H9 (cell line): Measurements from ENCODE around the gene ROR1. TPM values are rescaled to one million over a fixed set of nuclear protein-coding genes. Genes with fewer than 3 reads are reported as not detected.

Experiments
- DNase-seq: peaks from one replicate; pipeline ENCODE4 v3.0.0-alpha.2; 2017
- H2AFZ ChIP-seq: one replicate; pipeline ENCODE4 v1.6.1; 2013; ENCODE audit warnings: mild to moderate bottlenecking, low read length, control low read depth, moderate library complexity
- H2AK5ac ChIP-seq: 2 replicates; pipeline ENCODE4 v1.6.1; 2013; ENCODE audit warnings: low read length, control low read depth, mixed read lengths; ENCODE audit not compliant: insufficient read length
- H2BK120ac ChIP-seq: one replicate; pipeline ENCODE4 v1.6.1; 2013; ENCODE audit warnings: low read depth, mild to moderate bottlenecking, low read length, control low read depth, inconsistent platforms; ENCODE audit not compliant: poor library complexity, severe bottlenecking
- H2BK12ac ChIP-seq: 2 replicates; pipeline ENCODE4 v1.6.1; 2013; ENCODE audit warnings: low read length, control low read depth, mixed read lengths, low read depth; ENCODE audit not compliant: insufficient read length
- H2BK15ac ChIP-seq: 2 replicates; pipeline ENCODE4 v1.6.1; 2013; ENCODE audit warnings: low read depth, low read length, control low read depth
- H2BK20ac ChIP-seq: one replicate; pipeline ENCODE4 v1.6.1; 2013; ENCODE audit warnings: low read depth, mild to moderate bottlenecking, low read length, control low read depth, inconsistent platforms; ENCODE audit not compliant: poor library complexity, severe bottlenecking
- H2BK5ac ChIP-seq: 2 replicates; pipeline ENCODE4 v1.6.1; 2013; ENCODE audit warnings: low read length, control low read depth, mixed read lengths; ENCODE audit not compliant: insufficient read length
- H3K14ac ChIP-seq: 2 replicates; pipeline ENCODE4 v1.6.1; 2013; ENCODE audit warnings: low read length, control low read depth; ENCODE audit not compliant: insufficient read depth
- H3K18ac ChIP-seq: 2 replicates; pipeline ENCODE4 v1.6.1; 2013; ENCODE audit warnings: low read depth, mild to moderate bottlenecking, mixed read lengths, low read length, control low read depth; ENCODE audit not compliant: insufficient read length
- H3K23ac ChIP-seq: 2 replicates; pipeline ENCODE4 v1.6.1; 2013; ENCODE audit warnings: low read length, control low read depth, mixed read lengths, low read depth; ENCODE audit not compliant: insufficient read length
- H3K23me2 ChIP-seq: 2 replicates; pipeline ENCODE4 v1.6.1; 2013; ENCODE audit warnings: low read depth, mild to moderate bottlenecking, mixed read lengths, low read length, control low read depth; ENCODE audit not compliant: insufficient read length, poor library complexity, severe bottlenecking
- H3K27ac ChIP-seq: 2 replicates; pipeline ENCODE4 v1.5.1; 2013; ENCODE audit warnings: low read length, control low read depth, mixed read lengths, low read depth; ENCODE audit not compliant: insufficient read length
- H3K27me3 ChIP-seq: 2 replicates; pipeline ENCODE4 v1.6.1; 2013; ENCODE audit warnings: low read length, control low read depth, inconsistent platforms; ENCODE audit not compliant: insufficient read depth
- H3K4ac ChIP-seq: 2 replicates; pipeline ENCODE4 v1.6.1; 2013; ENCODE audit warnings: low read depth, mild to moderate bottlenecking, control low read depth, inconsistent platforms, low read length, moderate library complexity
- H3K4me1 ChIP-seq: 2 replicates; pipeline ENCODE4 v1.6.1; 2013; ENCODE audit warnings: low read length, control low read depth, inconsistent platforms; ENCODE audit not compliant: insufficient read depth
- H3K4me2 ChIP-seq: 2 replicates; pipeline ENCODE4 v1.6.1; 2013; ENCODE audit warnings: low read length, control low read depth, mixed read lengths; ENCODE audit not compliant: insufficient read length, insufficient read depth
- H3K56ac ChIP-seq: 2 replicates; pipeline ENCODE4 v1.6.1; 2013; ENCODE audit warnings: low read depth, mild to moderate bottlenecking, mixed read lengths, low read length, control low read depth; ENCODE audit not compliant: insufficient read length
- H3K79me1 ChIP-seq: 2 replicates; pipeline ENCODE4 v1.6.1; 2013; ENCODE audit warnings: low read depth, mild to moderate bottlenecking, moderate library complexity, low read length, control low read depth, inconsistent platforms; ENCODE audit not compliant: insufficient read depth, poor library complexity, severe bottlenecking
- H3K79me2 ChIP-seq: 2 replicates; pipeline ENCODE4 v1.6.1; 2013; ENCODE audit warnings: low read length, control low read depth, inconsistent platforms; ENCODE audit not compliant: insufficient read depth
- H3K9ac ChIP-seq: 2 replicates; pipeline ENCODE4 v1.6.1; 2013; ENCODE audit warnings: low read length, control low read depth, mixed read lengths; ENCODE audit not compliant: insufficient read length; ENCODE audit errors: extremely low read depth
- H3K9me3 ChIP-seq: one replicate; pipeline ENCODE4 v1.6.1; 2013; ENCODE audit warnings: low read depth, low read length, inconsistent platforms; ENCODE audit not compliant: control insufficient read depth
- H3T11ph ChIP-seq: one replicate; pipeline ENCODE4 v1.6.1; 2013; ENCODE audit warnings: mild to moderate bottlenecking, low read length, control low read depth, inconsistent platforms
- H4K20me1 ChIP-seq: one replicate; pipeline ENCODE4 v1.6.1; 2013; ENCODE audit not compliant: control insufficient read depth, insufficient read length, insufficient read depth
- H4K5ac ChIP-seq: 2 replicates; pipeline ENCODE4 v1.6.1; 2013; ENCODE audit warnings: low read depth, mild to moderate bottlenecking, mixed read lengths, low read length, control low read depth; ENCODE audit not compliant: insufficient read length
- H4K8ac ChIP-seq: replicated peaks from 2 replicates; pipeline ENCODE4 v1.6.1; 2013; ENCODE audit warnings: low read length, control low read depth, mixed read lengths, low read depth; ENCODE audit not compliant: insufficient read length
- H4K91ac ChIP-seq: 2 replicates; pipeline ENCODE4 v1.6.1; 2013; ENCODE audit warnings: low read depth, mild to moderate bottlenecking, moderate library complexity, mixed read lengths, low read length, control low read depth; ENCODE audit not compliant: insufficient read length
- H3K27ac Mint-ChIP-seq, 3 experiments: 2 replicates in 2 of 3; 3 replicates in 1 of 3; pipeline ENCODE4 v1.8.0; 2020 to 2021; ENCODE audit warnings: mixed read lengths in 3 of 3, mild to moderate bottlenecking in 1 of 3, moderate library complexity in 1 of 3
- H3K27me3 Mint-ChIP-seq: 2 replicates; pipeline ENCODE4 v1.8.0; 2021; ENCODE audit warnings: low read depth, mild to moderate bottlenecking, moderate library complexity, mixed read lengths
- H3K36me3 Mint-ChIP-seq, 3 experiments: 2 replicates in 2 of 3; 3 replicates in 1 of 3; pipeline ENCODE4 v1.8.0; 2020 to 2021; ENCODE audit warnings: low read depth in 3 of 3, mixed read lengths in 3 of 3; ENCODE audit not compliant: insufficient read depth in 1 of 3
- H3K4me1 Mint-ChIP-seq, 2 experiments: 2 replicates each; pipeline ENCODE4 v1.8.0; 2020; ENCODE audit warnings: mixed read lengths in 2 of 2
- H3K4me3 Mint-ChIP-seq, 2 experiments: 2 replicates in 1 of 2; 3 replicates in 1 of 2; pipeline ENCODE4 v1.8.0; 2020 to 2021; ENCODE audit warnings: mild to moderate bottlenecking in 2 of 2, mixed read lengths in 2 of 2, moderate library complexity in 1 of 2
- H3K9me3 Mint-ChIP-seq, 2 experiments: 2 replicates in 1 of 2; 3 replicates in 1 of 2; pipeline ENCODE4 v1.8.0; 2020; ENCODE audit warnings: mild to moderate bottlenecking in 2 of 2, mixed read lengths in 2 of 2, moderate library complexity in 1 of 2
- CTCF ChIP-seq: fragments of 200-600 bp; sonication (generic); conservative IDR thresholded peaks from 3 replicates; pipeline ENCODE4 v1.8.0; 2021; ENCODE audit warnings: antibody characterized with exemption, mild to moderate bottlenecking
- whole genome bisulfite sequencing: extraction: QIAGEN DNeasy Blood & Tissue Kit; methylation state at CpG from one replicate; pipeline ENCODE4 v1.1.7; 2013; ENCODE audit warnings: missing lambda C conversion rate, low lambda C conversion rate, mixed read lengths; ENCODE audit not compliant: insufficient read length; ENCODE audit errors: extremely low coverage; 5-methylcytosine and 5-hydroxymethylcytosine counted together
- total RNA-seq: library from RNA; stranded (reverse); gene quantifications from 2 replicates; pipeline ENCODE4 v1.2.1, GENCODE V29; 2021

ROR1 gene
- total RNA-seq, 1 experiment from 2014 or later: 75.9 TPM

DNA sequence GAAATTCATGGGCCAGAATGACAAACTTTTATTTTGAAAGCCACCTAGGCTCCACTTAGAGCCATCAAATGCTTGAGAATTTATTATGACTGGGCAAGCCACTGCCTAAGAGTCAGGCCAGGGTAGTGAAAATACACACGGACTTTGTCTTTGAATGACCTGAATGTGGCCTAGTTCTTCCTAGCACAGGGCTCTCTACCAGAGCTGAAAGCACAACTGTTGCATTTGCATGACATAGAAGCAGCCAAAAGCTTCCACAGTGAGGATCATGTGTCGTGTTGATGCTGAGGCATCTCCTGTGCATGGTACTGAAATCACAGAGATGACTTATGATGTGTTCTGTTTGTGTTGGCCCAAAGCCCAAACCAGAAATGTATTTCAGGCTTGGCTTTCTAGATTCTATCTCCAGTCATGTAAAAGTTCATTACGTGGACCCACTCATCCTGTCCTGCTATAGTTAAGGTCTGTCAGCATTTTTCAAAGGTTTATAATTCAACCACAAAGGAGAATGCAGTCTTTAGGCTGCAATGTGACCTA, 265.6 kb downstream of the ROR1 start:
- H3K4me1 Mint-ChIP-seq: peaks cover 39 to 55% of the 10 kb centered on the region in 2 experiments
- peaks cover 11 to 16% (median 12%) of the 10 kb centered on the region in 3 experiments for H3K36me3 Mint-ChIP-seq
- Histone ChIP-seq H2BK15ac (no peak overlapping the region), H3K9me3 (no peaks in the 10 kb centered on the region), H3K23ac (no peak overlapping the region), H3K27ac (no peak overlapping the region), H4K91ac (no peak overlapping the region), H3K4ac (no peak overlapping the region), H3K27me3 (no peaks in the 10 kb centered on the region), H4K20me1 (no peaks in the 10 kb centered on the region), H2BK20ac (no peak overlapping the region), H4K5ac (no peak overlapping the region), H3K79me2 (peaks cover 3% of the 10 kb centered on the region; the same call in 1 of the 2 replicates), H4K8ac (no peak overlapping the region), H3K9ac (no peak overlapping the region), H3K56ac (no peak overlapping the region), H3K79me1 (peaks cover 2% of the 10 kb centered on the region), H2BK12ac (no peak overlapping the region), H2AFZ (no peak overlapping the region), H3K18ac (no peak overlapping the region), H3K14ac (no peak overlapping the region), H2AK5ac (no peak overlapping the region), H2BK5ac (no peak overlapping the region), H3K4me2 (no peak overlapping the region), H3T11ph (no peak overlapping the region), H3K23me2 (no peaks in the 10 kb centered on the region), H2BK120ac (no peak overlapping the region), H3K4me1 (peaks cover 10% of the 10 kb centered on the region; the same call in 1 of the 2 replicates)
- H3K27me3 Mint-ChIP-seq: no peaks in the 10 kb centered on the region
- H3K4me3 Mint-ChIP-seq: no peak overlapping the region
- WGBS: no CpG with 5 or more reads among the region's 3 CpGs
- H3K9me3 Mint-ChIP-seq: no peaks in the 10 kb centered on the region
- no peak for TF ChIP-seq CTCF
- peak; percentile 46 for DNase-seq
- peak overlapping the region in 2 of 3 experiments; percentile 37 to 45; a peak in 2 of 7 replicates for H3K27ac Mint-ChIP-seq
